ENCODE results near the gene CFAP68. TPM values are rescaled to one million over a fixed set of nuclear protein-coding genes. Genes with fewer than 3 reads are reported as not detected.

The CFAP68 gene
- total RNA-seq, result 13.1 and 13.5 TPM in 2 replicates

GRCh38 chr11:111878849-111879636 lies at the start of gene CFAP68, which contains the start of gene FDXACB1:
TSS of gene CFAP68 (plus strand) at chr11:111879541. CDS start at chr11:111879561, 20 bp downstream.
TSS of gene FDXACB1 (minus strand) at chr11:111879165. CDS start at chr11:111879132, 33 bp downstream.

GRCh38 chr11:111870886-111871692 lies 8.3 kb upstream of the CFAP68 start, which contains the start of gene ALG9:
TSS of gene ALG9 (minus strand) at chr11:111871581. CDS start at chr11:111871482, 99 bp downstream.

GRCh38 chr11:111911563-111912401 lies 32.4 kb downstream of the CFAP68 start, which contains the start of gene CRYAB:
TSS of gene CRYAB (minus strand) at chr11:111911770. CDS start at chr11:111911724, 46 bp downstream.

GRCh38 chr11:111912535-111912934 lies 33.2 kb downstream of the CFAP68 start, which contains the start of gene HSPB2:
TSS of gene HSPB2 (plus strand) at chr11:111912734. CDS start at chr11:111912830, 96 bp downstream.

DNA sequence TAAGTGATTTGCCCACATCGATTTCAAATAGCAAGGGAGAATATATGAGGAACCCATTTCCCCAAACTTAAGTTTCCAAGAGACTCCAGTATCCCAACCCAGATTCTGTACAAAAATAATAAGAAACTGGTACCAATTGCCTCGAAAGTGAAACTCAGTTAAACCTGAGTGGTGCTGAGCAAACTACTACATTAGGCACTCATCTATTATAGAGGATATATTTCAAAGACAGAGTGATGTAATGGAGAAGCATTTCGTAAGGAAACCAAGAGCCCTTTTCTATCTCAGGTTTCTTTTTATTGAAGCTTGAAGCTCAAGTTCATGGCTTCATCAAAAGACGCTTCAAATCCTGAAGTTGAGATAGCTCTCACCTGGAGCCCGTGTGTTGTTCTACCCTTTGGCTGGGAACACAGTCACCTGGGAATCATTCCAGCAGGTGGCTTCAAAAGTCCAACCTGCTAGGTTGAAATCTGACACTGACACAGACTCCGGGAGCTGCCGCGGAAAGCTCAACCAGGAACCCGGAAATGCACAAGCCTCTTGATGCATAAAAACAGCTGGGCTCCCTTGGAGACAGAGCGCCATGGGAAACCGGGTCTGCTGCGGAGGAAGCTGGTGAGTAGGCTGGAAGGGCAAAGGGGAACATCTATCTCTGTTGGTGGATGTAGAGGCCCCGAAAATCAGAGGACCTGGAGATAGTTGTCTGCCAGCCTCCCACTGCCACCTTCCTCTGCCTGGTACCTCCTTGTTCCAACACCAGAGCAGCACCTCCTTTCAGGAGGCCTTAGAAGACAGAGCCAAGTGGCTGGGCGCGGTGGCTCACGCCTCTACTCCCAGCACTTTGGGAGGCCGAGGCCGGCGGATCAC lies 39.3 kb downstream of the CFAP68 start, which contains the start of gene C11orf52:
C11orf52 (plus strand) TSS at position 524 of the 867 bp plus-strand sequence; CDS start at position 584, 60 bp downstream.

Other genes with a start within 250 kb of the CFAP68 start
- 22.9 and 33.2 TPM in 2 replicates for gene PPP2R1B, start 113.2 kb upstream of the CFAP68 start, total RNA-seq
- 25.0 and 31.6 TPM in 2 replicates for gene ALG9, start 8.0 kb upstream of the CFAP68 start, total RNA-seq
- gene FDXACB1, start 376 bp upstream of the CFAP68 start, total RNA-seq, result 2.2 and 2.9 TPM in 2 replicates
- gene CRYAB, start 32.2 kb downstream of the CFAP68 start, total RNA-seq, result 25.2 and 45.1 TPM in 2 replicates
- gene HSPB2, start 33.2 kb downstream of the CFAP68 start, total RNA-seq, result 1.1 and 1.2 TPM in 2 replicates
- 0.40 and 1.1 TPM in 2 replicates for gene C11orf52, start 39.4 kb downstream of the CFAP68 start, total RNA-seq
- gene DIXDC1, start 57.8 kb downstream of the CFAP68 start, total RNA-seq, result 24.3 and 38.4 TPM in 2 replicates
- gene DLAT, start 145.9 kb downstream of the CFAP68 start, total RNA-seq, result 34.5 and 35.3 TPM in 2 replicates
- gene PIH1D2, start 194.5 kb downstream of the CFAP68 start, total RNA-seq, result 1.3 and 2.4 TPM in 2 replicates
- 18.0 and 18.7 TPM in 2 replicates for gene NKAPD1, start 194.8 kb downstream of the CFAP68 start, total RNA-seq
- 68.2 and 94.1 TPM in 2 replicates for gene TIMM8B, start 207.2 kb downstream of the CFAP68 start, total RNA-seq
- gene SDHD, start 207.3 kb downstream of the CFAP68 start, total RNA-seq, result 146 and 153 TPM in 2 replicates

Measured in aortic smooth muscle cell (primary cell).